ENCODE results near the gene CCDC197.

CCDC197 gene

DNA sequence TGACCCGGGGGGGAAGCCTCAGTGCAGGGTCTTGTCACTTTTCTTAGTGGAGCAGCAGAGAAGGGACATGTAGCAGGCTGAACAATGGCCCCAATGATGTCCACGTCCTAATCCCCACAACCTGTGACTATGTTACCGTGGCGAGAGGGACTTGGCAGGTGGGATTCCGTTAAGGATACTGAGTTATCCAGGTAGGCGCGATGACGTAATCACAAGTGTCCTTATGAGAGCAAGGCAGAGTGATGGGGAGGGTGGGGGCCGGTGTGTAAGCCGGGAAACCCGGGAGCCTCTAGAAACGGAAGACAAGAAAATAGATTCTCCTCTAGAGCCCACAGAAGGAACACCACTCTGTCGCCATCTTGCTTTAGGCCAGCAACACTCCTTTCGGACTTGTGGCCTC is 33.5 kb downstream of the CCDC197 start:
- no peak for DNase-seq (ENCODE audit: low spot score)
- in situ Hi-C loops (cut with MboI; ENCODE audit: low pct_unique_long_range_greater_than_20kb, low sequenced_read_pairs, unreplicated experiment), result loop anchor here (25.0 kb wide), 1 partner anchor 107 kb away; the partner anchor contains the start of gene IFI27L2
- no peak for TF ChIP-seq CTCF (IDR thresholded peaks at IDR 0.05; ENCODE audit: extremely low read depth, insufficient read depth, missing control alignments)

GRCh38 chr14:94031161-94031882 is 34.2 kb downstream of the CCDC197 start:
- TF ChIP-seq CTCF (IDR thresholded peaks at IDR 0.05; ENCODE audit: extremely low read depth, insufficient read depth, missing control alignments), result no peak
- in situ Hi-C loops (cut with MboI; ENCODE audit: low pct_unique_long_range_greater_than_20kb, low sequenced_read_pairs, unreplicated experiment), result loop anchor here (25.0 kb wide), 1 partner anchor 106 kb away; the partner anchor contains the start of gene IFI27L2
- no peak for DNase-seq (ENCODE audit: low spot score)

- no peak for TF ChIP-seq CTCF (IDR thresholded peaks at IDR 0.05; ENCODE audit: extremely low read depth, insufficient read depth, missing control alignments)
- in situ Hi-C loops (cut with MboI; ENCODE audit: low pct_unique_long_range_greater_than_20kb, low sequenced_read_pairs, unreplicated experiment), result loop anchor here (25.0 kb wide), 1 partner anchor 105 kb away; the partner anchor contains the start of gene IFI27L2
These were observed 34.8 kb downstream of the CCDC197 start for GRCh38 chr14:94031883-94032279.

GRCh38 chr14:94034886-94035285 is 37.8 kb downstream of the CCDC197 start:
- in situ Hi-C loops (cut with MboI; ENCODE audit: low pct_unique_long_range_greater_than_20kb, low sequenced_read_pairs, unreplicated experiment), result loop anchor here (25.0 kb wide), 1 partner anchor 102 kb away; the partner anchor contains the start of gene IFI27L2
- DNase-seq (ENCODE audit: low spot score), result no peak
- no peak for TF ChIP-seq CTCF (IDR thresholded peaks at IDR 0.05; ENCODE audit: extremely low read depth, insufficient read depth, missing control alignments)

More at GRCh38 chr14:94031883-94032279, 34.8 kb downstream of the CCDC197 start:
- no peak for DNase-seq (ENCODE audit: low spot score)

GRCh38 chr14:94036313-94037167 is 39.4 kb downstream of the CCDC197 start:
- peak; percentile 84 for DNase-seq (ENCODE audit: low spot score)
- peak; percentile 82 for TF ChIP-seq CTCF (IDR thresholded peaks at IDR 0.05; ENCODE audit: extremely low read depth, insufficient read depth, missing control alignments)
- in situ Hi-C loops (cut with MboI; ENCODE audit: low pct_unique_long_range_greater_than_20kb, low sequenced_read_pairs, unreplicated experiment), result loop anchor here (25.0 kb wide), 1 partner anchor 101 kb away; the partner anchor contains the start of gene IFI27L2

DNA sequence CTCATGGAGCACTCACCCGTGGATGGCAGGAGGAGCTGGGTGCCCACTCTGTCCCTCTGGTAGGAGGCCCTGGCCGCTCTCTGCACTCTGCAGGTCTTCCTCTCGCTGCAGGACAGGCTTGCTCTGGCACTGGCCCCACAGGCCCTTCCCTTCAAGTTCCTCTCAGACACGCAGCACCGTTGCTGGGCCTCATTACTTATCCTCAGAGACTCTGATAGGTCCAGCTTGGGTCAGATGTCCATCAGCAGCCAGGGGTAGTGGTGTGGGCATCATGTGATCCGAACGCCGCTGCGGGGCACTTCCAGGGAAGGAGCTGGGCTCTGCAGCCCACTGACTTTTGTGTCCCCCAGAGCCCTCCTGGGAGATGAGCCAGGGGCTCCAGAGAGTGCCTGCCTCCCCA is 40.9 kb downstream of the CCDC197 start:
- in situ Hi-C loops (cut with MboI; ENCODE audit: low pct_unique_long_range_greater_than_20kb, low sequenced_read_pairs, unreplicated experiment), result loop anchor here (25.0 kb wide), 1 partner anchor 99 kb away; the partner anchor contains the start of gene IFI27L2
- DNase-seq (ENCODE audit: low spot score), result no peak
- no peak for TF ChIP-seq CTCF (IDR thresholded peaks at IDR 0.05; ENCODE audit: extremely low read depth, insufficient read depth, missing control alignments)
